NCI-H2171 (cell line): ENCODE data around the gene RXRA.

Experiments used
- DNase-seq: peaks from one replicate; lab custom pipeline; 2025; lab: John Stamatoyannopoulos, UW

Gene RXRA

DNA sequence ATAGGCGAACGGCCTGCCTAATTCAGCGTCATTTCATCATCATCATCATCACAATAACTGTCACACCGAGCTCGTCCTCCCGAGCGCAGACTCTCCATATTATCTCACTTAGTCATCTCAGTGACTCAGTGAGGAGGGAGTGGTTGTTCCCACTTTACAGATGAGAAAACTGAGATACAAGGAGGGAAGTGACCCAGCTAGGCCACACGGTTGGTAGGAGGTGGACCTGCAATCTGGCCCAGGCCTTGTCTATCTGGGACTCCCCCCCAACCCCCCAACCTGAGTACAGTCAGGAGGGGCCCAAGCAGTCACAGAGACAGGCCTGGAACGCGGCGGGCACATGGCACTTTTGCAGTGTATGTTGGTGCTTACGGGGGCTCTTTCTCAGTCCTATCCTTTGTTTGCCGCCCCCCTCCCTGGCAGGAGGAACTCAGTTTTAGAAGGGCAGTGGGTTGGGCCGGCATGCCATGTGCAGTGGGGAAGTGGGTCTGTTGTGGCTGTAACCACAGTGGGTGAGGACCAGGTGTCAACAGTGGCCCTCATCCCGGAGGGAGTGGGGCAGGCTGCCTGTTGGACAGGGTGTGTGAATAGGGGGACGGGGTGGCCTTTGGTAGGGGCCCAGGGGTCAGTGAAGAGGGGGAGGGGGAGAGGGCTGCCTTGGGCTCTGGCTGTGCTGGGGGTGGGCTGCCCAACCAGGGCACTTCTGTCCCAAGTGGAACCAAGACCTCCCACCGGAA is 1.7 kb upstream of the RXRA start:
- no peak for DNase-seq

GRCh38 chr9:134325096-134325812 is 1.0 kb upstream of the RXRA start:
- no peak for DNase-seq

GRCh38 chr9:134326724-134327601 is 708 bp downstream of the RXRA start:
- DNase-seq, result no peak

DNA sequence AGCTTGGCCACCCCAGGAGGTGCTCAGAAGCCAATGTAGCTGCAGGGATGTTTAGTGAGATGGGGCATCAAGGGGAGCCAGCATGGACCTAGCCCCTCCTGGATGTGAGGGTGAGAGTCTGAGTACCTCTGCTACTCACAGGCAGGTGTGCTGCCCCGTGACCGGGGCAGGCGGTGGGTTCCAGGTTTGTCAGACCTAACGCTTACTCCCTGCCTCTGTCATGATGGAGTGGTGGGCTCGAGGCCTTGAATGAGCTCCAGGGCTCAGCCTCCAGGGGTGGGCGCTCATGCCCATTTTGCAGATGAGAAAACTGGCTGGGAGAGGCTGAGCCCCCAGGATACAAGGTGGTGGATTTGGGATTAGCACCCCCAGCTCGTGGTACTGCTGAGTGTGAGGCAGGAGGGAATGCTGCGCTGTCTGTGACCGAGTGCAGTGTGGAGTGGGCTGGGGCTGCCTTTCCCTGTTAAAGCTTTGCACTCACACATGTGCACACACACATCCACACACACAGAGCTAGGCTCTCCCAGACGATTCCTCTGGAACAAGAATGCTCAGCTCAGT is 1.5 kb downstream of the RXRA start:
- no peak for DNase-seq

DNA sequence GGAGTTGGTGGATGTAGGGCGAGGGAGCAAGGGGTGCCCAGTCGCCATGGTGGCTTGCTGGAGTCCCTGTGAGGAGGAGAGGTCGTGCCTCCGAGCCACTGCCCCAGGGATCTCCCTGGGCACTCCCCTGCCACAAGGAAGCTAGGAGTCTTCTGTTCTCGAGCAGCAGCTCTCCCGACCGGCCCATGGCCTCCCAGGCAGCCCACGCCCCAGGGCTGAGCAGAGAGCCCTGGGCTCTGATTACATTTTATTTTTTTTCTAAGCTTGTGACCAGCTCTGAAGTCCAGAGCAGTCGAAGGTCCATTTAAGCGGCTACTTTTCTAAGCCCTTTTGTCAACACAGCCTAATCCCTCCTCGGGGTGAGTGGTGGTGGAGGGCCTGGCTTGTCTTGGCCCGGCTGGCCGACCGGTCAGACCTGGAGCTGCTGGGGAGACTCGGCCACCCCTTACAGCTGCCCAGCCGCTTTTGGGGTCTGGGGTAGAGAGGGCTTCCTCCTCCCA is 2.1 kb downstream of the RXRA start:
- DNase-seq, result no peak

GRCh38 chr9:134328841-134329575 is 2.8 kb downstream of the RXRA start:
- DNase-seq, result no peak

- no peak for DNase-seq
Observed at GRCh38 chr9:134329576-134329855, 3.3 kb downstream of the RXRA start.

DNA sequence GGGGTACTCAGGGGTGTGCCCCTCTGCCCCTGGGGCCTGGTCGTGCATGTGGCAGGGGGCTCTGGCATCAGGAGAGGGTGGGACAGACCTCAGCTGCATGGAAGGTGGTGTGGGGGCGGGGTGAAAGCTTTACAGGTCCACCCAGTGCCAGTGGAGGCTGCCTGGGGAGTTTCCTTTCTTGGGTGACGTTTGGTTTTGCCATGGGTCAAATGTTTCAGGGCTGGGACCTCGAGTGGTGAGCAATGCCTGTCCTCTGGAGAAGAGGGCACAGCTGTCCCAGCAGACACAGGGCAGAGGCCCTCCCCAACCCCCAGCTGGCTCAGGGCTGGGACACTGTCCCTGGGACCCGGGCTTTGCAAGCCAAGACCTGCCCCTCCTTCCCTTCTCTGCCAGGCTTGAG is 3.6 kb downstream of the RXRA start:
- DNase-seq, result no peak

- DNase-seq, result no peak
Observed at GRCh38 chr9:134330590-134330989, 4.3 kb downstream of the RXRA start.

GRCh38 chr9:134331186-134332025 is 5.2 kb downstream of the RXRA start:
- no peak for DNase-seq

- DNase-seq, result no peak
Observed at GRCh38 chr9:134332266-134332665, 6.0 kb downstream of the RXRA start.

GRCh38 chr9:134332841-134333233 is 6.6 kb downstream of the RXRA start:
- DNase-seq, result no peak

- DNase-seq, result no peak
Observed at GRCh38 chr9:134333234-134333873, 7.1 kb downstream of the RXRA start.

DNA sequence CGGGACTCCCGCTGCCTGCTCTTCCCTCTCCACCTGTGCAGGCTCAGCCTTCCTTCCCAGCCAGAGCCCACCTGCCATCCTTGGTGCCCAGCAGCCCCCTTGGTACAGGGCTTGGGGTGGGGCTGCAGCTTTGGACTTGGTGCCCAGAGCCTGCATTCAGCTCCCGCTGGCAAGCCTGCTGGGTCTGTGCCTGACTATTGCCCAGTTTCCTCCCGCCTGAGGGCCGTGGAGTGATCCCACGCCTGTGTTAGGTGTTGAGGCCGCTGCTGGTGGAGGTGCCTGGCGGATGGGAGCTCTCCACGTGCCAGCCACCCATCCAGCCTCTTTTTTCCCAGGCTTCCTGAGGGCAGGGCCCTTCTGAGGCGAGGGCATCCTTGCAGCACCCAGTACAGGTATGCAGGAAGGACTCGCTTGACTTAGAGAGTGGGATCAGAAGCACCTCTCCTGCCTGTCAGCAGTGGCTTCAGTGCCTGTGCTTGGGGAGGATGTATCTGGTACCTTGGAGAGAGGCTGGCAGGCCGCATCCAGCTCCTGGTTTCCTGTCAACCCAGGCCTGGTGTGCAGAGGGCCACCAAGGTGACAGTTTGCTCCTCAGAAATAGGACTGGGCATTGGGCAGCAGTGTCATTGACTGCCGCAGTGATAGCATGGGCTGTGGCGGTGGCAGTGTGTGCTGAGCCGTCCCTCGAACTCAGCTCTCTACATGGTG is 7.8 kb downstream of the RXRA start:
- no peak for DNase-seq

- DNase-seq, result no peak
Observed at GRCh38 chr9:134335061-134335460, 8.8 kb downstream of the RXRA start.

GRCh38 chr9:134335486-134336220 is 9.4 kb downstream of the RXRA start:
- DNase-seq, result no peak

- DNase-seq, result no peak
Observed at GRCh38 chr9:134336228-134336627, 10.0 kb downstream of the RXRA start.

DNA sequence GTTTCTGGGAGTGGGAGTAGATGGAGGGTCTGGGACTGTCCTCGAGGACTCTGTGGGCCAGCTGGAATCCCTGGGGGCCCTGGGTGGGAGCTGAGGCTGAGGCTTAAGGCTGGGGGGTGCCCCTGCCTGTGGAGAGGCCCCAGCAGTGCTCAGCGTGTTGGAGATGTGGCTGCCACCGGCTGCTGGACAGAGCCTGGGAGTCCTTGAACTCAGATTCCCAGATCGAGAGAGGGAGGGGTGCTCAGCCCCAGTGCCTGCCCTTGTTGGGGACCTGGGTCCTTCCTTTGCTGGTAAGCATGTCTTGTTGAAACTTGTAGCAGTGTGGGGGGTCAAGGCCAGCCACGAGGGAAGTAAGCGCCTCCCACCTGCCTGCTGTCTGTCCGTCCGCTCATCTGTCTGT is 10.7 kb downstream of the RXRA start:
- no peak for DNase-seq

DNA sequence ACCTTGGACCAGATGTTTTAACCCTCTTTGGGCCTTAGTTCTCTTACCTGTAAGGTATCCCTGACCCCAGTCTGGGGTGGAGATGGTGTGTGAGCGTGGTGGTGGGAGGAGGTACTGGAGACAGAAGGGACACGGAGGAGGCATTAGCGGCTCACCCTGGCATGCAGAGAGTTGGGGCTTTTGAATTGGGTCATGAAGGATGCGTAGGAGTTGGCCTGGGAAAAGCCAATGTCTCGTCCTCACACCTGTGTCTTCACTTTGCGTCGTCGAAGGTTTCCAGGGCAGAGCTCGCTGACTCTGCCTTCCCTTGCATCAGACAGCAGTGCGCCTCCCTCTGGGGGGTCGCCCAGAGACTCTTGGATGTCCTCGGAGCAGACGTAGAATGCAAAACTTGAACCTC is 11.2 kb downstream of the RXRA start:
- DNase-seq, result no peak
